ENCODE measurements around the gene AMPD3. TPM values are rescaled to one million over a fixed set of nuclear protein-coding genes. Genes with fewer than 3 reads are reported as not detected.

Gene AMPD3
- total and polyA plus RNA-seq, 2 of the 13 experiments (the other 11 are each of a cell fraction or from before 2014, with no cell fraction given): 0.33 to 2.3 TPM

- no peak for TF ChIP-seq NR2F6 (IDR thresholded peaks at IDR 0.05)
- TF ChIP-seq NR2F6 (CRISPR knock-in tag; IDR thresholded peaks at IDR 0.05): no peak
- no peak for TF ChIP-seq ZNF670 (CRISPR knock-in tag; IDR thresholded peaks at IDR 0.05; ENCODE audit: borderline replicate concordance)
- TF ChIP-seq NCOA2 (CRISPR knock-in tag; IDR thresholded peaks at IDR 0.05): no peak
- TF ChIP-seq ZNF616 (CRISPR knock-in tag; IDR thresholded peaks at IDR 0.05; ENCODE audit: low read depth): no peak
These were observed 16.6 kb upstream of the AMPD3 start (continued) for GRCh38 chr11:10438458-10438857.

DNA sequence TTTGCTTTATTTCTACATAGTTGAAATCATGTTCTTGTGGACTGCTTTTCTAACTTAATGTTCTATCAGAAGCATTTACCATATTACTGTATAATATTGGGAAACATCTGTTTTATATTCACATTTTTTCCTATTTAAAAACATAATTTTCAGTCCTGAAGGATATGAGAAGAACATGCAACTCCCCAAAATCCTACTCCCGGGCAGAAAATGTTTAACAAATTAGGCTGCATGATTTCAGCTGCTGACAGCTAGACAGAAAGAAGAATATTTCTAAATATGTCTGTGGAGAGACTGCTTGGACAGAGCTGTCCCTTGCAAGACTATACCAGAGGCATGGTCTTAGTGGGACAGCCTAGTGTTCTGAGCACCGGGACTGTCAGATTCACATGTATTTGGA is 15.7 kb upstream of the AMPD3 start:
- Histone ChIP-seq H4K20me1 (ENCODE audit: insufficient read depth, low read length) (no peaks in the 10 kb centered on the region), H2AFZ (ENCODE audit: low read length) (no peak overlapping the region), H3K27ac (ENCODE audit: extremely low read length, insufficient read depth, low read length) (no peak overlapping the region), H3K36me3 (replicated peaks in 1 of 2; ENCODE audit: control insufficient read depth in 1 of 2, insufficient read depth in 2 of 2, low read length in 2 of 2) (no peaks in the 10 kb centered on the region), H3K79me2 (ENCODE audit: insufficient read depth, low read length) (no peaks in the 10 kb centered on the region), H3K4me3 (replicated peaks in 1 of 3; ENCODE audit: insufficient read depth in 1 of 3, low read depth in 2 of 3, low read length in 3 of 3) (no peak overlapping the region), H3K4me2 (ENCODE audit: low read depth, low read length) (no peak overlapping the region), H3K4me1 (ENCODE audit: insufficient read depth, low read length) (0 out of 2 replicates have a peak, but pooled peaks cover 7% of the 10 kb centered on the region), H3K9ac (ENCODE audit: insufficient read depth, low read depth, low read length) (no peak overlapping the region), H3K9me3 (ENCODE audit: low read length) (no peaks in the 10 kb centered on the region), H3K27me3 (ENCODE audit: control insufficient read depth in 1 of 2, insufficient read depth in 2 of 2, low read length in 2 of 2) (peaks cover 0 to 2% of the 10 kb centered on the region in 2 experiments; a peak in 1 of 5 replicates)
- intact Hi-C loops (cut with micrococcal nuclease; ENCODE audit: unreplicated experiment) (no loop called here), in situ Hi-C loops (cut with HindIII; ENCODE audit: extremely low pct_ligation_motif_present, low pct_unique_long_range_greater_than_20kb) (no loop called here)
- DNase-seq (ENCODE audit: low spot score): no peak
- WGBS (ENCODE audit: low lambda C conversion rate): 35% methylated on average over 2 of the region's 2 CpGs
- CTCF ChIA-PET (ENCODE audit: low intra/inter-chr PET ratio, low total read pairs): no interaction called here
- TF ChIP-seq ZNF747 (CRISPR knock-in tag; IDR thresholded peaks at IDR 0.05; ENCODE audit: borderline replicate concordance) (no peak), NFKB2 (CRISPR knock-in tag; IDR thresholded peaks at IDR 0.05; ENCODE audit: borderline replicate concordance) (no peak), SETDB1 (CRISPR knock-in tag; IDR thresholded peaks at IDR 0.05; ENCODE audit: borderline replicate concordance) (no peak), ZBTB1 (CRISPR knock-in tag; IDR thresholded peaks at IDR 0.05; ENCODE audit: borderline replicate concordance) (no peak), ZNF253 (CRISPR knock-in tag; IDR thresholded peaks at IDR 0.05; ENCODE audit: borderline replicate concordance) (no peak)
- TF ChIP-seq, protein P1, sequence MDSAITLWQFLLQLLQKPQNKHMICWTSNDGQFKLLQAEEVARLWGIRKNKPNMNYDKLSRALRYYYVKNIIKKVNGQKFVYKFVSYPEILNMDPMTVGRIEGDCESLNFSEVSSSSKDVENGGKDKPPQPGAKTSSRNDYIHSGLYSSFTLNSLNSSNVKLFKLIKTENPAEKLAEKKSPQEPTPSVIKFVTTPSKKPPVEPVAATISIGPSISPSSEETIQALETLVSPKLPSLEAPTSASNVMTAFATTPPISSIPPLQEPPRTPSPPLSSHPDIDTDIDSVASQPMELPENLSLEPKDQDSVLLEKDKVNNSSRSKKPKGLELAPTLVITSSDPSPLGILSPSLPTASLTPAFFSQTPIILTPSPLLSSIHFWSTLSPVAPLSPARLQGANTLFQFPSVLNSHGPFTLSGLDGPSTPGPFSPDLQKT (CRISPR knock-in tag; IDR thresholded peaks at IDR 0.05; ENCODE audit: borderline replicate concordance): no peak
- no peak for ATAC-seq
- POLR2A ChIA-PET: no interaction called here
- no peak for FAIRE-seq
- no TSS peak for BruUV-seq (replicated peaks)

Data from HepG2 (cell line).